Measurements from ENCODE around the gene CNBP. TPM values are rescaled to one million over a fixed set of nuclear protein-coding genes. Genes with fewer than 3 reads are reported as not detected.

CNBP gene
- total and polyA plus RNA-seq, 2 of the 13 experiments (the other 11 are each of a cell fraction or from before 2014, with no cell fraction given), result 282 to 354 TPM

- TF ChIP-seq ZNF512 (CRISPR knock-in tag; IDR thresholded peaks at IDR 0.05), result no peak
- no peak for TF ChIP-seq FOXP1 (IDR thresholded peaks at IDR 0.05)
- no peak for TF ChIP-seq FOXP1 (CRISPR knock-in tag; IDR thresholded peaks at IDR 0.05)
- TF ChIP-seq, protein P1, sequence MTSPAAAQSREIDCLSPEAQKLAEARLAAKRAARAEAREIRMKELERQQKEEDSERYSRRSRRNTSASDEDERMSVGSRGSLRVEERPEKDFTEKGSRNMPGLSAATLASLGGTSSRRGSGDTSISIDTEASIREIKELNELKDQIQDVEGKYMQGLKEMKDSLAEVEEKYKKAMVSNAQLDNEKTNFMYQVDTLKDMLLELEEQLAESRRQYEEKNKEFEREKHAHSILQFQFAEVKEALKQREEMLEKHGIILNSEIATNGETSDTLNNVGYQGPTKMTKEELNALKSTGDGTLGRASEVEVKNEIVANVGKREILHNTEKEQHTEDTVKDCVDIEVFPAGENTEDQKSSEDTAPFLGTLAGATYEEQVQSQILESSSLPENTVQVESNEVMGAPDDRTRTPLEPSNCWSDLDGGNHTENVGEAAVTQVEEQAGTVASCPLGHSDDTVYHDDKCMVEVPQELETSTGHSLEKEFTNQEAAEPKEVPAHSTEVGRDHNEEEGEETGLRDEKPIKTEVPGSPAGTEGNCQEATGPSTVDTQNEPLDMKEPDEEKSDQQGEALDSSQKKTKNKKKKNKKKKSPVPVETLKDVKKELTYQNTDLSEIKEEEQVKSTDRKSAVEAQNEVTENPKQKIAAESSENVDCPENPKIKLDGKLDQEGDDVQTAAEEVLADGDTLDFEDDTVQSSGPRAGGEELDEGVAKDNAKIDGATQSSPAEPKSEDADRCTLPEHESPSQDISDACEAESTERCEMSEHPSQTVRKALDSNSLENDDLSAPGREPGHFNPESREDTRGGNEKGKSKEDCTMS (CRISPR knock-in tag; conservative IDR thresholded peaks at IDR 0.05), result no peak
- no peak for TF ChIP-seq MTA3 (CRISPR knock-in tag; IDR thresholded peaks at IDR 0.05)
- no peak for TF ChIP-seq ZNF839 (CRISPR knock-in tag; IDR thresholded peaks at IDR 0.05; ENCODE audit: borderline replicate concordance)
- TF ChIP-seq REL (CRISPR knock-in tag; conservative IDR thresholded peaks at IDR 0.05), result no peak
- TF ChIP-seq ZNF234 (CRISPR knock-in tag; conservative IDR thresholded peaks at IDR 0.05), result no peak
- no peak for TF ChIP-seq MEIS1 (CRISPR knock-in tag; IDR thresholded peaks at IDR 0.05; ENCODE audit: borderline replicate concordance)
- TF ChIP-seq NKX3-1 (CRISPR knock-in tag; IDR thresholded peaks at IDR 0.05), result no peak
- no peak for TF ChIP-seq MAZ (IDR thresholded peaks at IDR 0.05; ENCODE audit: borderline replicate concordance, low read depth, low read length)
- TF ChIP-seq MAZ (CRISPR knock-in tag; IDR thresholded peaks at IDR 0.05; ENCODE audit: low read depth), result peak; percentile 64; the same call in 1 of the 2 replicates
- TF ChIP-seq NBN (conservative IDR thresholded peaks at IDR 0.05), result no peak
- TF ChIP-seq ZNF816 (CRISPR knock-in tag; IDR thresholded peaks at IDR 0.05; ENCODE audit: borderline replicate concordance), result no peak
- TF ChIP-seq ATM (IDR thresholded peaks at IDR 0.05; ENCODE audit: borderline replicate concordance), result no peak
- no peak for TF ChIP-seq HMG20B (CRISPR knock-in tag; conservative IDR thresholded peaks at IDR 0.05)
- TF ChIP-seq, protein P2, sequence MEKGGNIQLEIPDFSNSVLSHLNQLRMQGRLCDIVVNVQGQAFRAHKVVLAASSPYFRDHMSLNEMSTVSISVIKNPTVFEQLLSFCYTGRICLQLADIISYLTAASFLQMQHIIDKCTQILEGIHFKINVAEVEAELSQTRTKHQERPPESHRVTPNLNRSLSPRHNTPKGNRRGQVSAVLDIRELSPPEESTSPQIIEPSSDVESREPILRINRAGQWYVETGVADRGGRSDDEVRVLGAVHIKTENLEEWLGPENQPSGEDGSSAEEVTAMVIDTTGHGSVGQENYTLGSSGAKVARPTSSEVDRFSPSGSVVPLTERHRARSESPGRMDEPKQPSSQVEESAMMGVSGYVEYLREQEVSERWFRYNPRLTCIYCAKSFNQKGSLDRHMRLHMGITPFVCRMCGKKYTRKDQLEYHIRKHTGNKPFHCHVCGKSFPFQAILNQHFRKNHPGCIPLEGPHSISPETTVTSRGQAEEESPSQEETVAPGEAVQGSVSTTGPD (CRISPR knock-in tag; IDR thresholded peaks at IDR 0.05), result no peak
- TF ChIP-seq NFIC (IDR thresholded peaks at IDR 0.05; ENCODE audit: low read length), result no peak
- no peak for TF ChIP-seq TBL1XR1 (IDR thresholded peaks at IDR 0.05; ENCODE audit: borderline replicate concordance, low read length, partially characterized antibody)
- peak; percentile 93 for TF ChIP-seq ZNF766 (CRISPR knock-in tag; IDR thresholded peaks at IDR 0.05; ENCODE audit: borderline replicate concordance)
- no peak for TF ChIP-seq ZNF713 (CRISPR knock-in tag; IDR thresholded peaks at IDR 0.05)
- TF ChIP-seq ZNF235 (CRISPR knock-in tag; IDR thresholded peaks at IDR 0.05; ENCODE audit: borderline replicate concordance), result no peak
- TF ChIP-seq LCORL (IDR thresholded peaks at IDR 0.05), result no peak
- TF ChIP-seq LCORL (CRISPR knock-in tag; IDR thresholded peaks at IDR 0.05), result peak; percentile 89
- no peak for TF ChIP-seq RELA (CRISPR knock-in tag; IDR thresholded peaks at IDR 0.05)
- no peak for TF ChIP-seq ZNF34 (CRISPR knock-in tag; IDR thresholded peaks at IDR 0.05; ENCODE audit: borderline replicate concordance)
- TF ChIP-seq POLR2A (IDR thresholded peaks at IDR 0.05; ENCODE audit: insufficient read depth in 1 of 2, low read depth in 2 of 2, low read length in 2 of 2), result peak; percentile 48 to 61; a peak in 2 of 4 replicates
Observed at GRCh38 chr3:129123314-129124060, 60.2 kb downstream of the CNBP start (continued).

All from HepG2 (cell line).